ENCODE results near the gene EXOC2.
"Not testable (repeated sequence)": the region's sequence is repeated elsewhere in the genome, so short reads cannot be mapped to it uniquely, and the experiment has no call there.

Gene EXOC2

GRCh38 chr6:586553-586952 is 106.4 kb downstream of the EXOC2 start:
- DNase-seq (ENCODE audit: low read depth, low spot score): no peak

GRCh38 chr6:583635-584034 is 109.3 kb downstream of the EXOC2 start:
- no peak for DNase-seq (ENCODE audit: low read depth, low spot score)

- no peak for DNase-seq (ENCODE audit: low read depth, low spot score)
Measured at GRCh38 chr6:583116-583515, 109.8 kb downstream of the EXOC2 start.

- DNase-seq (ENCODE audit: low read depth, low spot score): no peak
Measured at GRCh38 chr6:582370-582769, 110.6 kb downstream of the EXOC2 start.

- no peak for DNase-seq (ENCODE audit: low read depth, low spot score)
Measured at GRCh38 chr6:579339-579738, 113.6 kb downstream of the EXOC2 start.

GRCh38 chr6:572596-573265 is 120.2 kb downstream of the EXOC2 start:
- no peak for DNase-seq (ENCODE audit: low read depth, low spot score)

GRCh38 chr6:571892-572291 is 121.0 kb downstream of the EXOC2 start:
- no peak for DNase-seq (ENCODE audit: low read depth, low spot score)

GRCh38 chr6:570825-571224 is 122.1 kb downstream of the EXOC2 start:
- DNase-seq (ENCODE audit: low read depth, low spot score): no peak

GRCh38 chr6:568954-569523 is 123.9 kb downstream of the EXOC2 start:
- DNase-seq (ENCODE audit: low read depth, low spot score): no peak

GRCh38 chr6:568085-568484 is 124.9 kb downstream of the EXOC2 start:
- DNase-seq (ENCODE audit: low read depth, low spot score): no peak

GRCh38 chr6:563863-564262 is 129.1 kb downstream of the EXOC2 start:
- no peak for DNase-seq (ENCODE audit: low read depth, low spot score)

GRCh38 chr6:562052-562676 is 130.8 kb downstream of the EXOC2 start:
- DNase-seq (ENCODE audit: low read depth, low spot score): no peak

GRCh38 chr6:561335-561734 is 131.6 kb downstream of the EXOC2 start:
- not testable (repeated sequence) for DNase-seq (ENCODE audit: low read depth, low spot score)

- no peak for DNase-seq (ENCODE audit: low read depth, low spot score)
Measured at GRCh38 chr6:558959-559358, 134.0 kb downstream of the EXOC2 start.

GRCh38 chr6:558089-558488 is 134.8 kb downstream of the EXOC2 start:
- DNase-seq (ENCODE audit: low read depth, low spot score): no peak

- DNase-seq (ENCODE audit: low read depth, low spot score): no peak
Measured at GRCh38 chr6:551829-552350, 141.0 kb downstream of the EXOC2 start.

GRCh38 chr6:551405-551804 is 141.5 kb downstream of the EXOC2 start:
- no peak for DNase-seq (ENCODE audit: low read depth, low spot score)

GRCh38 chr6:549906-550305 is 143.0 kb downstream of the EXOC2 start:
- no peak for DNase-seq (ENCODE audit: low read depth, low spot score)

GRCh38 chr6:548517-548916 is 144.4 kb downstream of the EXOC2 start:
- DNase-seq (ENCODE audit: low read depth, low spot score): no peak

- DNase-seq (ENCODE audit: low read depth, low spot score): no peak
Measured at GRCh38 chr6:548091-548490, 144.8 kb downstream of the EXOC2 start.

- DNase-seq (ENCODE audit: low read depth, low spot score): no peak
Measured at GRCh38 chr6:540490-540889, 152.4 kb downstream of the EXOC2 start.

- DNase-seq (ENCODE audit: low read depth, low spot score): no peak
Measured at GRCh38 chr6:537114-537513, 155.8 kb downstream of the EXOC2 start.

GRCh38 chr6:530425-530824 is 162.5 kb downstream of the EXOC2 start:
- DNase-seq (ENCODE audit: low read depth, low spot score): no peak
